Stimulated activated effector memory CD8-positive, alpha-beta T cell treated with anti-CD3 and anti-CD28 coated beads, Interleukin-12 subunit alpha, Interleukin-12 subunit beta, amount 100 ng/mL, for 72 hours (primary cell): ENCODE measurements around the gene HOXA6.

ENCODE experiments used
- ATAC-seq: fragments of 150-1000 bp; cut with Tn5 transposase; 2 replicates; pipeline ENCODE4 v1.10.0; 2021
- DNase-seq, 2 donors: peaks; one replicate each; pipeline ENCODE4 v3.0.0; 2021 to 2022; ENCODE audit warnings: low spot score in 2 of 2
- H3K27ac Mint-ChIP-seq: one replicate; pipeline ENCODE4 v1.8.0; 2022; ENCODE audit warnings: mild to moderate bottlenecking, mixed read lengths
- H3K36me3 Mint-ChIP-seq: one replicate; pipeline ENCODE4 v1.8.0; 2022; ENCODE audit warnings: mild to moderate bottlenecking, mixed read lengths
- H3K4me1 Mint-ChIP-seq: one replicate; pipeline ENCODE4 v1.8.0; 2022; ENCODE audit warnings: mixed read lengths
- H3K4me3 Mint-ChIP-seq: one replicate; pipeline ENCODE4 v1.8.0; 2022; ENCODE audit warnings: mild to moderate bottlenecking, mixed read lengths
- H3K9me3 Mint-ChIP-seq: one replicate; pipeline ENCODE4 v1.8.0; 2022; ENCODE audit warnings: mixed read lengths

Gene HOXA6

GRCh38 chr7:27123477-27124053 lies 24.0 kb downstream of the HOXA6 start:
- Mint-ChIP-seq H3K9me3 (no peaks in the 10 kb centered on the region), H3K27ac (no peak overlapping the region), H3K4me3 (no peak overlapping the region), H3K36me3 (no peaks in the 10 kb centered on the region), H3K4me1 (no peaks in the 10 kb centered on the region)
- no peak for DNase-seq
- no peak for ATAC-seq

DNA sequence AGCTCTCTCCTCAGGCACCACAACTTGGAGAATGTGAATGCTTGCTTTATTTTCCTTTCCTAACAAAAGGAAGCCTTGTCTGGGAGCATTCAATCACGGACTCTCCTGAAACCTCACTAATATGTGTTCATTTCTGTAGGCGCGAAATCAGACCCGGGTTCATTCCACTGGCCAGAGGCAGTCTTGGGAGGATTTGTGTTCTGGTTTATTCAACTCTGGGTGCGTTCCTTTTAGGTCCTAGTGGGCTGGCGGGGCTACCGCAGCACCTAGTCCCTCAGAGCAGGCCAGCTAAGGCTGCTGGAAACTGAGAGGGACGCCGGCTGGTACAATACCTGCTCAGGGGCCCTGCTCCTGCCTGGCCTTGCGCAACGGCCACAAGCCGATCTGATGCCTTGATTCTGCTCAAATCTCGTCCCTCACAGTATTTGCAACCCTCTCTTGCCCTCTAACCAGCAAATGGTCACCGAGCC lies 24.5 kb downstream of the HOXA6 start:
- Mint-ChIP-seq H3K36me3 (no peaks in the 10 kb centered on the region), H3K27ac (no peak overlapping the region), H3K9me3 (no peaks in the 10 kb centered on the region), H3K4me1 (no peaks in the 10 kb centered on the region), H3K4me3 (no peak overlapping the region)
- DNase-seq (no peak), ATAC-seq (no peak)

DNA sequence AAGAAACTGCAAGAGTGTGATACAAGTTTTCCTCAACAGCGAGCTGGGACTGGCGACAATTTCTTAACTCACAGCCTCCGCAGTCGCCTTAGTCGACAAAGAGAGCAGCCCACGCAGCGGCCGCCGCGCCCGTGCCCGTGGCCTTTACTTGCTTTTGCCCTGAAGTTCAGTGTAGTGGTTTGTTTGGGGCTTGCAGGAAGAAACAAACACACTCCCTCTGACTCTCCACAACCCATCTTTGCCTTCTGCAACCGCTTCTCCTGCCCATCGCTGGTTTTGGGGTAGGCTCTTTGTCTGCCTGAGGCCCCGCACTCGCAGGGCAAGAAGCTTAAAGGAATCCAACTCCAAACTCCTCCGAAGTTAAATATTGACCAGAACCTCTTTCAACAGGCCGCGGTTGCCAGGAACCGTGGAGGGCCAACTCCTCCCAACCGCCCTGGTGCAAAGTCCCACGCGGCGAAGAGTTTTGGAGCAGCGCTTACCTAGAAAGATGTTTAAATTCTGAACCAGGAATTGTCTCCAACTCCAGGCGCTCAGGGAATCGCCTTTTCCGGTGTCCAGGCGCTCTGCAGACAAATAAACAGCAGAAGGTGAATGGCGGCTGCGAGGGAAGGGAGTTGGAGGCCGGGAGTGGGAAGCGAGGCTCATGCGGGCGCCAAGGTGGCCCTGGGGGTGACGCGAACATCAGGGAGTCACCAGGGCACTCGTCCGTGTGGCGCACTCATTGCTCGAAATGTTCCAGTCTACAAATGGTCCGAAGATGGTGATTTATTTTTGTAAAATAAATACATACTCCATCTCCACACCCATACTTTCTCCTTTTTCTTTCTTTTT lies 25.3 kb downstream of the HOXA6 start:
- DNase-seq, result no peak
- Mint-ChIP-seq H3K36me3 (no peaks in the 10 kb centered on the region), H3K9me3 (no peaks in the 10 kb centered on the region), H3K27ac (no peak overlapping the region), H3K4me3 (no peak overlapping the region), H3K4me1 (no peaks in the 10 kb centered on the region)
- ATAC-seq, result no peak

DNA sequence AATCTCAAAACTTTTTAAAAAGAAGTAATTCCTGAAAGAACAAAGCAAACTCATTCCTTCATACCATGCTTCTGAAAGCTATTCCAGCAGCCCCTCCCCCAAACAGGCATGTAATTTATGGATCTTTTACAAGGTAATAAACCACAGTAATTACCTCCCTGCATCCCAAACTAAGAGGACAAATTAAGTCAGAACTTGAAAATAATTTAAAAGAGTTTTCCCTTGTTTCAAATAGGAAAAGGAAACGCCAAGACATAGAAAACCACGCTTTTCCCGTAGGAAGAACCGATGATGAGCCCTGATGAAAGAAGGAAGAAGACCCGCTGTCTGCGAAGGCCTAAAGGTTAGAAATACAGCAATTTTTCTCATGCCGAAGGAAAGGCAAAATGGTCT lies 25.9 kb downstream of the HOXA6 start:
- Mint-ChIP-seq H3K36me3 (no peaks in the 10 kb centered on the region), H3K9me3 (no peaks in the 10 kb centered on the region), H3K4me3 (no peak overlapping the region), H3K4me1 (no peaks in the 10 kb centered on the region), H3K27ac (no peak overlapping the region)
- ATAC-seq, result no peak
- DNase-seq, result no peak

- ATAC-seq (no peak), DNase-seq (no peak)
- Mint-ChIP-seq H3K9me3 (no peaks in the 10 kb centered on the region), H3K4me1 (no peaks in the 10 kb centered on the region), H3K27ac (no peak overlapping the region), H3K36me3 (no peaks in the 10 kb centered on the region), H3K4me3 (no peak overlapping the region)
Measured at GRCh38 chr7:27119412-27119911, 28.1 kb downstream of the HOXA6 start.

- Mint-ChIP-seq H3K27ac (no peak overlapping the region), H3K4me1 (no peaks in the 10 kb centered on the region), H3K4me3 (no peak overlapping the region), H3K36me3 (no peaks in the 10 kb centered on the region), H3K9me3 (no peaks in the 10 kb centered on the region)
- no peak for ATAC-seq
- no peak for DNase-seq
Measured at GRCh38 chr7:27118580-27118979, 29.0 kb downstream of the HOXA6 start.

- ATAC-seq (no peak), DNase-seq (no peak)
- H3K36me3 Mint-ChIP-seq, result no peaks in the 10 kb centered on the region
- H3K4me3 Mint-ChIP-seq, result no peak overlapping the region
- no peaks in the 10 kb centered on the region for H3K4me1 Mint-ChIP-seq
- no peaks in the 10 kb centered on the region for H3K9me3 Mint-ChIP-seq
- no peak overlapping the region for H3K27ac Mint-ChIP-seq
Measured at GRCh38 chr7:27117887-27118491, 29.6 kb downstream of the HOXA6 start.

DNA sequence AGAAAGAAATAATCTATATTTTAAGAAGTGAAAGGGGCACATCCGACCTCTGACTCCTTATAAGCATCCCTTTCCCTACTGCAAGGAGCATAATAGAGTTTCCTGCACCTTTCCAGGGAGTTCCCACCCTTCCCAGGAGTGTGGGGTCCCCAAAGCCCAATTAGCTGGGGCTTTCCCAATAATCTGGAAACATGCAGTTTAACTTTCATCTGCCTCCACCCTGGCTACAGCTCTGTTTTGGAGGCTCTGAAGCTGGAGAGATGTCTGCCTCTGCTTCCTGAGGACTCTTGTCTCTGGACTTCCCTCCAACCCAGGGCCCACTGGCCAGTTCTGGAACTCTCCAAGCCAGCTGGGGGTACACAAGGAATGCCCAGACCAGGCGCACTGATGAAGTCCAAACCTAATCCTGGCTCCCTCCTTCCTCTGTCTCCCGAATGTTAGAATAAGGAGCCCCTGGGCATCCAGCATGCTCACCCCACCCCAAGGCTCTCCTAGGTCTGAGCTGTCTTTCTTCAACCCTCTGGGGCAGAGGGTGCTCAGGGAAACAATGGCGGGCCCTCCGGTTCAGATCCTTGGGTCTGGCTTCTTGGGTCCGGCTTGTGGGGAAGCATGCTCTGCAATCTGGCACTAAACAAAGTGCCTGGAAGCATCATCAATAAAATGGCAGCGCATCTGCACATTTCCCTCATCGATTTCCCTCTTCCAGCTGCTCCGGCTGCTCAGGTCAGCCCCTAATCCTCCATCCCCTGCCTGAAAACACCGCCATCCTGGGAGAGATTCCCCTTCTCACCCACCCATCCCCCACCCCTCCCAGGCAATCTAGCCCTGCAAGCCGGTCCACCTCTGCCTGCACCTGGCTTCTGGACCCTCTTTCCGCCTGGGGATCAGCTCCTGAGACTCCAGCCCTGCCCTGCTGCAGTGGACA lies 30.4 kb downstream of the HOXA6 start:
- no peaks in the 10 kb centered on the region for H3K36me3 Mint-ChIP-seq
- ATAC-seq, result no peak
- H3K9me3 Mint-ChIP-seq, result no peaks in the 10 kb centered on the region
- no peak for DNase-seq
- no peak overlapping the region for H3K27ac Mint-ChIP-seq
- H3K4me3 Mint-ChIP-seq, result no peak overlapping the region
- H3K4me1 Mint-ChIP-seq, result no peaks in the 10 kb centered on the region

- Mint-ChIP-seq H3K27ac (no peak overlapping the region), H3K9me3 (no peaks in the 10 kb centered on the region), H3K36me3 (no peaks in the 10 kb centered on the region), H3K4me1 (no peaks in the 10 kb centered on the region), H3K4me3 (no peak overlapping the region)
- DNase-seq (no peak), ATAC-seq (no peak)
Measured at GRCh38 chr7:27116031-27116961, 31.3 kb downstream of the HOXA6 start.

DNA sequence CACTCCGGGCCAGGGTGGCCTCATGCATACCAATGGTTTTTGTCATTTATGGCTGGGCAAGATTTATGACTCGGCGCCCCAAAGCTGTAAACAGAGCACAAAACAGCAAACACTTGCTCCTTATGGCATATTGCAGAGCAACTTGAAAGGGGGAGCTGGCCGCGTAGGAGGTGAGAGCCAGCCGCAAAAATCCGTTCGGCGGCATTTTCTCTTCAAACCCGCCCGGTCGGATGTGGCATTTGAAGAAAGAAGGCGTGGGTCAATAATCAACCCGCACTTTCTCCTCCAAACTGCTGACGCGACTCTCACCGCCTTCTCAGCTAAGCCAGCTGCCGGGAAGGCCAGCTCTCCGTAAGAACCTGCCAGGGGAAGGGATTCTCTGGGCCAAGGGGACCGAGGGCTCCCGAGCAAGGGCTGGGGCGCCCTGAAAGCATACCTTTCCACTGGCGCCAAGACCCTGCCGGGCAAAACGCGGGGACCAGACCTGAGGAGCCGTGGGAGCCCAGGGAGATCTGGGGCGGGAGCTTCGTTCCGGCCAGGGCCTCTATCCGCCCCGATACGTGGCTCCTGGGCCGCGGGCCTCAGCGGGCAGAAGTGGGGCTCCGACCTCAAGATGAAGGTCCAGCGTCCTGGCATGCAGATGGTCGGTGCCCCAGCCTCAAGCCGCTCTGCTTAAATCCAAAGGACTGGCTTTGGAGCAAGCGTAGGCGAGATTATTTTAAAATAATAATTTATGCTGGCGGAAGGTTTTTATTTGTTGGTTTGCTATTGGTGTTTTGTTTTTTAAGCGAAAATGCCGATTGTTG lies 32.1 kb downstream of the HOXA6 start:
- Mint-ChIP-seq H3K4me3 (no peak overlapping the region), H3K9me3 (no peaks in the 10 kb centered on the region), H3K4me1 (no peaks in the 10 kb centered on the region), H3K27ac (no peak overlapping the region), H3K36me3 (no peaks in the 10 kb centered on the region)
- DNase-seq, result no peak
- ATAC-seq, result no peak

DNA sequence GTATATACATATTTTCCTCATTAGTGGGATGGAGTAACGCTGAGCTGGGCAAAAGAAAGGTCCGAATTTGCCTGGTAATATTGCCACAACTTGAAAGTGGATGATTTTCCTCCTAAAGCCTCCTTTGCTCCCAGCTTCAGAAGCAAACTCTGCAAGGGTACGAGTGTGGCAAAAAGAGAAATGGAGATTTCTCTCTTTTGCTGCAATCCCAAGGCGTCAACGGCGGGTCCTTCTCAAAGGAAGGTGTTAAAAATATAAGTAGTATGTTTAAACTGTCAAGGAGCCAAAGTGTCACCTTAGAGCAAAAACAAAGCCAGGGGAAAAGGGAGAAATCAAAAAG lies 32.7 kb downstream of the HOXA6 start:
- H3K9me3 Mint-ChIP-seq, result no peaks in the 10 kb centered on the region

DNA sequence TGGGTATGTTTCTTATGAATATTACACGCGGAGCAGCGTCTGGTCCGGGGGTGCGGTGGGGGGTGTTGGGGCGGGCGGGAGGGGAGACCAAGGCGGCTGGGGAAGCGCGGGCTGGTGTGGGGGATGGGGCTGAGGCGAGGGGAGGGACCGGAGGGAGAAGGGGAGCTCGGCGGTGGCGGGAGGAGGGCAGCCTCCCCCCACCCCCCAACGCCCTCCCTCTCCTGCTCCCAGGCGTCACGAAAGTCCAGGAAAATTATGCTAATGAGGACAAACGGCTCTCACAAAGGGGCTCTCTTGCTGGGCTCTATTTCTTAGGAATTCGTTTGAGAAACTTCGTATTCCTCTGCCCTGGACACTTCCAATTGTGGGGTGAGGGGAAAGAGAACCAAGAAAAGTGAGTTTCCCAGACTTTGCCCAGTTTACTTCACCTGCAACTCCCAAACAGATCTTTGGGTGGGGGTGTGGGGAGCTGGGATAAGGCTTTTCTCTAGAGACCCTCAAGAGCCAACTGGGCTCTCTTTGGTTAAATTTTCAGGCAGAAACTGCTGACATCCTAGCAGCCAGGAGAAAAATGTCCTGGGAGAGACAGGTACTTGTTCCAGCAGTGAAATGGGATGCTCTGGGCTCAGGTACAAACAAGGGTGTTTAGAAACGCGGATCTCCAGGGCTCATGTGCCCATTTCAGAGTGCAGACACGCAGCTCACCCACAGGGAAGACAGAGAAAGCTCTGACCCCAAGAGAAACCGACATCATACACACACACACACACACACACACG lies 33.4 kb downstream of the HOXA6 start:
- DNase-seq (no peak), ATAC-seq (no peak)
- no peak overlapping the region for H3K4me3 Mint-ChIP-seq
- H3K36me3 Mint-ChIP-seq, result no peaks in the 10 kb centered on the region
- no peak overlapping the region for H3K27ac Mint-ChIP-seq
- no peaks in the 10 kb centered on the region for H3K9me3 Mint-ChIP-seq
- H3K4me1 Mint-ChIP-seq, result no peaks in the 10 kb centered on the region

More for the DNA sequence above, 32.7 kb downstream of the HOXA6 start:
- DNase-seq, result no peak
- no peak overlapping the region for H3K27ac Mint-ChIP-seq
- ATAC-seq, result no peak
- H3K4me1 Mint-ChIP-seq, result no peaks in the 10 kb centered on the region
- H3K36me3 Mint-ChIP-seq, result no peaks in the 10 kb centered on the region
- no peak overlapping the region for H3K4me3 Mint-ChIP-seq
